Neural progenitor cell (in vitro differentiated cells): Measurements from ENCODE around the gene SPSB2.

Experiments used
- CTCF ChIP-seq: fragments of 200-600 bp; sonication (generic); IDR thresholded peaks from 2 replicates; pipeline ENCODE4 v1.5.1; 2017; ENCODE audit warnings: antibody characterized with exemption, mild to moderate bottlenecking
- EZH2 ChIP-seq: fragments of 200-600 bp; sonication (generic); IDR thresholded peaks from 2 replicates; pipeline ENCODE4 v1.6.1; 2017; ENCODE audit warnings: antibody characterized with exemption, mild to moderate bottlenecking, moderate library complexity
- EZH2phosphoT487 ChIP-seq: fragments of 200-600 bp; sonication (generic); IDR thresholded peaks from 2 replicates; pipeline ENCODE4 v1.6.1; 2017; ENCODE audit warnings: antibody characterized with exemption

GRCh38 chr12:6851153-6851920 lies 21.8 kb downstream of the SPSB2 start, which contains the start of gene CDCA3:
- TF ChIP-seq CTCF (no peak), EZH2 (no peak), EZH2phosphoT487 (no peak)
